HG03342 (cell line): ENCODE results near the gene TRAPPC8.
"Not testable (repeated sequence)": the region's sequence is repeated elsewhere in the genome, so short reads cannot be mapped to it uniquely, and the experiment has no call there.

Source experiments
- ATAC-seq: cut with Tn5 transposase; IDR thresholded peaks from one replicate; pipeline ENCODE4 v1.9.1; 2021; ENCODE audit warnings: mild to moderate bottlenecking, moderate library complexity; ENCODE audit not compliant: unreplicated experiment

The TRAPPC8 gene

GRCh38 chr18:31942999-31943877 lies at the start of gene TRAPPC8:
Gene TRAPPC8, minus strand, starts transcription at chr18:31943128. Its CDS starts 364 bp downstream, at chr18:31942764.
- ATAC-seq, result peak; percentile 81

GRCh38 chr18:31990823-31991222 lies 47.9 kb upstream of the TRAPPC8 start:
- peak; percentile 100 for ATAC-seq

- no peak for ATAC-seq
These were observed 41.0 kb upstream of the TRAPPC8 start for GRCh38 chr18:31983976-31984375.

GRCh38 chr18:31983020-31983419 lies 40.1 kb upstream of the TRAPPC8 start:
- no peak for ATAC-seq

- ATAC-seq, result no peak
These were observed 37.9 kb upstream of the TRAPPC8 start for GRCh38 chr18:31980863-31981262.

- ATAC-seq, result no peak
These were observed 36.8 kb upstream of the TRAPPC8 start for GRCh38 chr18:31979714-31980113.

GRCh38 chr18:31978616-31979015 lies 35.7 kb upstream of the TRAPPC8 start:
- ATAC-seq, result no peak

- ATAC-seq, result no peak
These were observed 34.4 kb upstream of the TRAPPC8 start for GRCh38 chr18:31977270-31977872.

- no peak for ATAC-seq
These were observed 33.3 kb upstream of the TRAPPC8 start for GRCh38 chr18:31976242-31976641.

- no peak for ATAC-seq
These were observed 31.1 kb upstream of the TRAPPC8 start for GRCh38 chr18:31973929-31974546.

GRCh38 chr18:31970617-31971016 lies 27.7 kb upstream of the TRAPPC8 start:
- no peak for ATAC-seq

- no peak for ATAC-seq
These were observed 22.5 kb upstream of the TRAPPC8 start for GRCh38 chr18:31965316-31965970.

- no peak for ATAC-seq
These were observed 14.8 kb upstream of the TRAPPC8 start for GRCh38 chr18:31957728-31958127.

GRCh38 chr18:31954349-31954748 lies 11.4 kb upstream of the TRAPPC8 start:
- ATAC-seq, result no peak

- ATAC-seq, result not testable (repeated sequence)
These were observed 10.8 kb upstream of the TRAPPC8 start for GRCh38 chr18:31953699-31954098.

GRCh38 chr18:31952223-31952622 lies 9.3 kb upstream of the TRAPPC8 start:
- no peak for ATAC-seq

GRCh38 chr18:31950583-31950982 lies 7.7 kb upstream of the TRAPPC8 start:
- ATAC-seq, result no peak

GRCh38 chr18:31948349-31948748 lies 5.4 kb upstream of the TRAPPC8 start:
- ATAC-seq, result not testable (repeated sequence)

- no peak for ATAC-seq
These were observed 3.5 kb upstream of the TRAPPC8 start for GRCh38 chr18:31946305-31947046.
